SW480 (cell line): ENCODE results near the gene PRSS57.
"Not testable (repeated sequence)": the region's sequence is repeated elsewhere in the genome, so short reads cannot be mapped to it uniquely, and the experiment has no call there.

ENCODE experiments used
- DNase-seq: peaks from one replicate; pipeline ENCODE4 v3.0.0-alpha.2; 2016; ENCODE audit warnings: low spot score

Gene PRSS57

DNA sequence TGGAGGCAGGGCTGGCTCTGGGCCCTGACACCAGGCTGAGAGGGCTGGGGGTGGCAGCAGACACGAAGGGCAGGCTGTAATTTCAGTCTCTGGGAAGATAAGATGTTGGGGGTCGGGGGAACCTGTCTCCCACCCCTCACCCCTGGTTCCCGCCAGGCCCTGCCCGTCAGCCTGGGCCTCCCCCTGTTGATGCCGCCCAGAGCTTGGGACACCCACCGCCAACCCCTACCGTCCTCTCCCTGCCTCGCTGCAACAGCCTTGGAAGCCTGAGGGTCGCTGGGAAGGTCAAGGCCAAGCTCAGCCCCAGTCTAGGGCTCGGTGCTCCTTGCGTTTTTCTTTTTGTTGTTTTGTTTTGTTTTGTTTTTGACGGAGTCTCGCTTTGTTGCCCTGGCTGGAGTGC is 28.0 kb upstream of the PRSS57 start:
- no peak for DNase-seq

DNA sequence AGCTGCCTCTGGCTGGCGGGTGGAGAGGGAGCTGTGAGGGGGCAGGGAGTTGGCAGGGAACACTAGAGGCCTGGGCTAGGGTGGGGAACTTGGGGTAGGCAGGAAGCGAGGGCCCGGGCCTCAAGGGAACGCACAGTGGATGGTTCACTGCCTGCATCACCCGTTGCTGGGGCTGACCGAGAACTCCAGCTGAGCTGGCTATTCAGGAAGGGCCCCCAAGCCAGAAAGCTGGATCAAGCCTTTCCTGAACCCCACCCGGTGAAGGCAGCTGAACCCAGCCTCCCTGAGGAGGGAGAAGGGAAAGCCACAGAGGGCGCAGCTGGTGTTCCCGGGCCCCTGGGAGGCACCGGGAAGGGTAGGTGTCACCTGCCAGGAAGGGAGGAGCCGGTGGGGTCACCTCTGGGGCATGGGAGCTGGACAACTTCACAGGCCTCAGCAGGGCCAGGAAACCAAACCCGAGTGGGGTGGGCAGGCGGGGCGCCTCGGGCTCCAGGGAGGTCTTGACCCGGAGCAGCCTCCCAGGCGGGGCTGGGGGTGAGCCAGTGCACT is 27.4 kb upstream of the PRSS57 start:
- DNase-seq: no peak

DNA sequence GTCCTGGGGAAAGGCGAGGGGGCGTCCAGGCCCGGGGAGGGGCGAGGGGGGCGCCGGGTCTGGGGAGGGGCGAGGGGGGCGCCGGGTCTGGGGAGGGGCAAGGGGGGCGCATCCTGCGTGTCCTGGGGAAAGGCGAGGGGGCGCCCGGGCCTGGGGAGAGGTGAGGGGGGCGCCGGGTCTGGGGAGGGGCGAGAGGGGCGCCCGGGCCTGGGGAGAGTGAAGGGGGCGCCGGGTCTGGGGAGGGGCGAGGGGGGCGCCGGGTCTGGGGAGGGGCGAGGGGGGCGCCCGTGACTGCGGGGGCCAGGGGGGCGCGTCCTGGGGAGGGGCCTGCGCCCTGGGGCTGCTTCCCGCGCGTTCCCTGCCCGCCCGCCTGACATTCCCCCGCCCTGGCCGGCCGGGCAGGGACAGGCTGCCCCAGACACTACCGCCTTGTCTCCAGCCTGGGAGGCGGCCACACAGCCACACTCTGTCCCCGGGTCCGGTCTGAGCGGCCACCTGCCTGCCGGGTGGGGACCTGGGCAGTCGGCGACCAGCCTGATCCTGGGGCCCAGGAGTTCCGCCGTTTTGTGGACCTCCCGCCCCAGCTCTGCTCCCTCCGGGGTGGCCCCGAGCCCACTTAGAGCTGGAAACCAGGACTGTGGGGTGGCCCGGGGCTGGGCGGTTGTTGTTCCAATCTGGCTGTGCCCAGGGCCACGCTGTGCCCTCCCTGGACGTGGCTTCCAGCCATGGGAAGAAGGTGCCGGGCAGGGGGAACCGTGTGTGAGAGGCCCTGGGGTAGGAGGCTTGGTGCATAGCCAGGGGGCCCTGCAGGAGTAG is 25.3 kb upstream of the PRSS57 start:
- DNase-seq: no peak

DNA sequence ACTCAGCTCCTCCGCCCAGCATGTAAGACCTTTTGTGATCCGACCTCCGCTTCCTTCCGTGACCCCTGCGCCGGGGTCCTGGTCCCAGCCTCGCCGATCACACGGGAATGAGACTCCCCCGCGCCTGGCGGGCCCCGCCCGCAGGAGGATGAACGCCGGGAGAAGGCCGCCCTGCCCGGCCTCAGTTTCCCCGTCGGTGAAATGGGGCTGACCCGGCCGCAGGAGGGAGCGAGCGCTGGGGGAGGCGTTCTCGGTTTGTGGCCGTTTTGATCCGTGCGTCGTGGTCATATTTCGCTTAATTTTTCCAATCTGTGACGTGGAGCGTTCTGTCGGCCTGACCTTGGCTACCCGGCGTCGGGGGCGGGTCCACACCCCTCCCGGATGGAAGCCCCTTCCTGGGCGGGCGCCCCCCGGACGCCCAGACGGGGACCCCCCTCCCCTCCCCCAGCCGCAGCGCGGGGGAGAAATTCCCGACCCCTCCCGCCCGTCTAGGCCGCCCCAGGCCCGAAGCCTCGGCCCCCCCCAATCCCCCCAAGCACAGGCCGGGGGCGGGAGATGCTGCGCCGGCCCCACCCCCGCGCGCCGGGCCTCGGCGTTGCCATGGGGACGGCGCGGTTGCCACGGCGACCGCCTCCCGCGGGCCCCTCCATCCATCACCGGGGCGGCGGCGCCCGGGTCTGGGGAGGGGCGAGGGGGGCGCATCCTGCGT is 24.5 kb upstream of the PRSS57 start:
- no peak for DNase-seq

DNA sequence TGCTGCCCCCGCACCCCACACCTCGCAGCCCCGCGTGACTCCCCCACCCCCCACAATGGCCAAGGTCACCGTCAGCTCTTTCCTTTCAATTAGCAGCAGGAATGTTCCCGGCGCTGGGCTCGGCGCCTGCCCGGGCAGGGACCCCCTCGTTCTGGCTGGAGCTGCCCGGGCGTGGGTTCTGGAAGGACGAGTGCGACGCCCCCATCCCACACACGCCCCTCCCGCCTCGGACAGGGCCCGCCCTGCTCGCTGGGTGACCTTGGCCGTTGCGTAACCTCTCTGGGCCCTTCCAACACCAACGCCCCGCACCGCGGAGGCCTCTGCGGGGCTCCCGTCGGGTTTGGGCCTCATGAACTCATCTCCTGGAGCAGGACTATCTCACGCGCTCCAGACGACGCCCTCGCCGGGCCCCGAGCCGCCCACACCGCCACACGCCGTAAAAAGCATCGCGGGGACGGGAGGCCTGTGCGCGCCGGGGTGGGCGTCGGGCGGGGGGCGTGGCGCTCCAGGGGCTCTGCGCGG is 23.8 kb upstream of the PRSS57 start:
- DNase-seq: no peak

DNA sequence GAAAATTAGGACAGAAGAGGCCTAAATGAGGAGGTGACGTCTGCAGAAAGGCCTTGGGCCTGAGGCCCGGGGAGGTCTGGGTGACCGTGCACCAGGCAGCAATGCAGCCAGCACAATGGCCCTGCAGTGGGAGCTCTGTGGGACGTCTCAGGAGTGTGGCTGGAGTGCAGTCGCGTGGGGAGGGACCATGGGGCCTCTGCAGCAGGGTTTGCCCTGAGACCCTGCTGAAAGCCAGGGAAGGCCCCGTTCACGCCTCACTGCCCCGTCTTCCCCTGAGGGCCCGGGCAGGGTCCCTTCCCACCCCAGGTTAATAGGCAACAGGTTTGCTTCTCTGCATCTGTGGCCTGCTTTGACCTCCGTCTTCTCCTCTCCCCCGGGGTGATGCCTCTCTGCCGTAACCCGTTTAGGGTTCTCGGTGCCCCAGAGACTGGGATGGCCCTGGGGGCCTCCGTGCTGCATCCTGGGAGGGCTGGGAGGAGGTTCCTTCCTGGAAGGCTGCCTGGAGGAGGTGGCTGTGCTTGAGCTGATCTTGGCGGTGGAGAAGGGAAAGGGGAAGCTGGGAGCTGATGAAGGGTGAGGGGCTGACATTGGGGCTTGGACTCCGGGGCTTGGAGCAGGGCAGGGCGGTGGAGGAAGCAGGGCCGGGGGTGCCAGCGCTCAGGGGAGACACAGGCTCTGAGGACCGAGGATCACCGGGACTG is 23.1 kb upstream of the PRSS57 start:
- no peak for DNase-seq

DNA sequence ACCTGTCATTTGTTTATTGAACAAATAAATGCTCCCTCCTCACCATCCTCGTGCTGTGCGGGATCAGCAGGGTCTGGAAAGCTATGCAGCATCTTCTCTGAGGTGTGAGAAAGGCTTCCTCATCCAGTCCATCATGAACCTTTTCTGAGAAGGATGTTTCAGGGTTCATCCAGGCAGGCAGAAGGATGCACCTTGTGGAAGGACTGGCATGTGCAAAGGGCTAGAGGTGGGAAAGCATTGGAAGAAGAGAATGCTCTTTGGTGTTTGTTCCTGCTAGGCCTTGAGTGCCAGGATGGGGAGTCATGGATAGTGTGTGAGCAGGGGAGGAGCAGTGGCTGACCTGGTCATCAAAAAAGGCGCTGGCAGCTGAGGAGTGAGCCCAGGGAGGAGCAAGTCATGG is 20.1 kb upstream of the PRSS57 start:
- DNase-seq: no peak

DNA sequence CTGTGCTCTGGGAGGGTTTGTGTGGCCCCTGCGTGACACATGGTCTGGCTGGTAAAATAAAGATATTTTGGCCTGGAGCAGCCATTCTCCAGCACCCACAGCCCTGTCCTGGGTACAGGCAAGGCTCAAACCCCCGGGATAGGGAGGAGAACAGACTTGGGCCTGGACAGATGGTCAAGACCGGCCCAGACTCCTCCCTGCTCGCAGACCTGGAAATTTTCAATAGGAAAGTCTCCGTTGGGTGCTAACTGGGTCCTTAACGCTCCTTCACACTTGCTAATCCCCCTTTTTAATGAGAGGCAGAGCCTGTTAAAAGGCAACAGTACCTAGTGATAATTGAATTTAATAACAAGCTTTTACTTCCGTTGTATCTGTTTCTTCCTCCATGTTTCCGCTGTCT is 16.0 kb upstream of the PRSS57 start:
- no peak for DNase-seq

DNA sequence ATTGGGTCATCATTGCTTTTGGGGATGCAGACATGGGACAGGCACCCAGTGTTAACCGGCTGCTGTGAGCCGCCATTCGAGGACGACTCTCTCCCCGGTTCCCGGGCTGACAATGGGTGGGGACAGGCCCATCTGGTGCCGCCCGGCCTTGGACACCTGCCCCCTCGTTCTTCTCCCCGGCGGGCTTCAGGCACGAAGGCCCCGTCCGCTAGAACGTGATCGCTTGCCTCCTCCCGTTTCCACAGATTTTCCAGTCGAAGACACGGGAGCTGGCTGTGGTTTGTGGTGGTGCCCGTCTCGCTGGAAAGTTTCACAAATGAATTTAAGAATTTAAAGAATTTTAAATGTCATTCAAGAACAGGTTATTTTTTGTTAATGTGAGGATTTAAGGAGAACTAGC is 15.5 kb upstream of the PRSS57 start:
- DNase-seq: no peak

DNA sequence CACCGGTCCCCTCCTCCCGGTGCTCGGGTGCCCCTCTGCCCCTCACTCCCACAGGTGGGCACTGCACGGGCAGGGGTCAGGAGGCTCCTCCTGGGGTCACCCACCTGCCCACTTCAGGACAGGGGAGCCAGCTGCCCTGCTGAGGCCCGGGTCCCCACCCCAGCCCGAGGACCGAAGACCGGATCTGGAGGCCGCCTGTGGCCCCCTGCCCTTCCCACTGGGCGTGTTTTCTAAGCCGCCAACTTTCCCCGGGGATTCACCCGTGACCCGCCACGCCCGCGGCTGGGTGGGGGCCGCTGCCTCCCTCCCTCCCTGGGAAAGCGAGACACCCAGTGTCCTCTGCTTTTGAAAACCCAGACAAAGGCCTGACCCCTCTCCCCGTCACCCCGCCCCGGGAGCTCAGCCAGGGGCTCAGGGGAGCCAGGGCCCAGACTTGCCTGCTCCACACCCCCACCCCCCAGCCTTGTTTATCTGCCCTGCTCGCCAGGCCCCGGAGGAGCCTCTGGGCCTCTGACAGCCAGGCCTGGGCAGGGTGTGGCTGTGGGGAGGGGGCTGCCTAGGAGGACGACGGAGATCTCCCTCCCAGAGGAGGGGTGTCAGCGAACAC is 14.8 kb upstream of the PRSS57 start:
- DNase-seq: no peak

DNA sequence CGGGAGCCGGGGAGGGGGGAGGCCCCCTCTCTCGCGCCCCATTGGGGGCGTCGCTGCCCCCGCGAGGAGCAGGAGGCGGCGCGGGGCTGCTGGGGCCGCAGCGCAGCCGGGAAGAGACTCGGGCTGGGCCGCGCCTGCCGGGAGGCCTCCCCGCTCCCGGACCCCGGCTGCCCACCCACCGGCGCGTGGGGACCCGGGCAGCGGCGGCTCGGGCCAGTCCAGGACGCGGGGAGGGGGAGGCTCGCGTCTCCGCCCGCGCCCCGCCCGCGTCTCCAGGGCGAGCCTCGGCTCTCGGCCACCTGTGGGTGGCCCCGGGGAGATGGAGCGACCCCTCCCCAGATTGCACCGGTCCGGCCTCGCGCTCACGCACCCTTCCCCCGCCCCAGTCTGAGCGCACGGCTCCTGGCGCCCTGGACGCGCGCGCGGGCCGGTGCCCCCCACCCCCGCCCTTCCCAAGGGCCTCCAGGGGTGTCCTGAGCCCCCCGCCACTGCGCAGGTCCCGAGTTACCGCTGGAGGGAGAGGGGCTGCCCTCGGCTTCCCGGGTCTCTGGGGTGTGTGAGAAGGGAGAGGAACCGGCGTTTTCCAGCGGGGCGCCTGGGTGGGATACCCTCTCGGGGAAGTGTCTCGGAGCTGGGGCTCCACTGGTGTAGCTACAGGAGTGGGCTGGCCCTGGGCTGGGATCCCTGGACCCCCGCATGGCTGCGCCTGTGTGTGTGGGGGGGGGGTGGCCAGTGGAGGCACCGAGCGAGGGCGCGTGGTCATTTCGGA is 14.1 kb upstream of the PRSS57 start:
- DNase-seq: no peak

DNA sequence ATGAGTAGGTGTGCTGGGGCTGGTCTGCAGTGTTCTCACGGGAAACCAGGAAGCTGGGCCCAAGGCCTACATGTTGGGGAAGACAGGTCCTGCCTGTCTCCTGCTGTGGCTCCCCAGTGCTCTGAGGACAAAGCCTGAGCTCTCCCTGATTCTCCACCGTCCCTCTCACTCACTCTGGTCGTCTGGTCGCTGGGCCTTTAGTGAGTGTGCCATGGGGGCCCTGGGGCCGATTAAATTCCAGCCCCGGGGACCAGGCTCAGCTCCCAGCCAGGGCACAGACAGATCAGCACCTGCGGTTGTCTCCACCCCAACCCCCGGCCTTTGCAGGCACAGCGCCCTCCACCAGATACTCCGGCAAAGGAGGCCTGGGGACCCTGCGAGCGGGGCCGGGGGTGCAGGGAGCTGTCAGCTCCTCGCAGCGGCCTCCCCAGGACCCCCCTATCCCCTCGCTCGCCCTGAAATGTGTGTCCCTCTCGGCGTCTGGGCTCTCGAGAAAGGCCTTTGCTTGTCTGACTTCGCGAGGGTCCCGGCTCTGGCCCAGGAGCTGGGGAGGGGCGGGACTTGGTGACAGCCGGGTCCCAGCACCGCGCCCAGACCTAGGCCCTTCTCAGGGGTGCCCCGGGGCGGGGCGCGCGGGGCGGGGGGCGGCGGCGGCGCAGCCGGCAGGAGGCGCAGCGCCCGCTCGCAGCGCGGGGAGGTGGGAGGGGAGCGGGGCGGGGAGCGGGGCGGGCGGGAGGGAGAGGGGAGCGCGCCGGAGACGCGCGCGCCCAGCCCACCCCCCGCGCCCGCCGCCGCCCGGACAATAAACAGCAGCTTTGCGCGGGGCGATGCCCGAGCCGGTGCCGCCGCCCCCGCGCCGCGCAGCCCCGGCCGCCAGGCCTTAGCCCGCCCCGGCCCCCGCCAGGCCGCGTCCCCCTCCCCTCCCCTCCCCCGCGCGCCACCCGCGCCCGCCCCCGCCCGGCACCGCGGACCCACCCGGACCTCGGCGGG is 13.2 kb upstream of the PRSS57 start, which contains the start of gene PALM:
PALM (plus strand) TSS at position 782 of the 990 bp plus-strand sequence. CDS start 212 bp downstream, outside the sequence.
- no peak for DNase-seq

DNA sequence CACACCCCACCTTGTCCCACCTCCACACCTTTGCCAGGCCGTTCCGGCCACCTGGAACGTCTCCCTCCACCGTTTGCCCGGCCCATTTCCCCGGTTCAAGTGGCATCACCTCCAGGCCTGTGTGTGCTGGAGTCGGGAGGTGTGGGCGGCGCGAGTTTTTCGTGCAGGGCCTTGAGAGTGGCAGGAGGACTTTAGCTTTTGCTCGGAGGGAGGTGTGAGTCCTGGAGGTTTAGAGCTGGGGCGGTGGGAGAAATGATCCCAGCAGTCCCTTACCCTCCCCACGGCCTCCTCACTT is 9.1 kb upstream of the PRSS57 start:
- DNase-seq: no peak

DNA sequence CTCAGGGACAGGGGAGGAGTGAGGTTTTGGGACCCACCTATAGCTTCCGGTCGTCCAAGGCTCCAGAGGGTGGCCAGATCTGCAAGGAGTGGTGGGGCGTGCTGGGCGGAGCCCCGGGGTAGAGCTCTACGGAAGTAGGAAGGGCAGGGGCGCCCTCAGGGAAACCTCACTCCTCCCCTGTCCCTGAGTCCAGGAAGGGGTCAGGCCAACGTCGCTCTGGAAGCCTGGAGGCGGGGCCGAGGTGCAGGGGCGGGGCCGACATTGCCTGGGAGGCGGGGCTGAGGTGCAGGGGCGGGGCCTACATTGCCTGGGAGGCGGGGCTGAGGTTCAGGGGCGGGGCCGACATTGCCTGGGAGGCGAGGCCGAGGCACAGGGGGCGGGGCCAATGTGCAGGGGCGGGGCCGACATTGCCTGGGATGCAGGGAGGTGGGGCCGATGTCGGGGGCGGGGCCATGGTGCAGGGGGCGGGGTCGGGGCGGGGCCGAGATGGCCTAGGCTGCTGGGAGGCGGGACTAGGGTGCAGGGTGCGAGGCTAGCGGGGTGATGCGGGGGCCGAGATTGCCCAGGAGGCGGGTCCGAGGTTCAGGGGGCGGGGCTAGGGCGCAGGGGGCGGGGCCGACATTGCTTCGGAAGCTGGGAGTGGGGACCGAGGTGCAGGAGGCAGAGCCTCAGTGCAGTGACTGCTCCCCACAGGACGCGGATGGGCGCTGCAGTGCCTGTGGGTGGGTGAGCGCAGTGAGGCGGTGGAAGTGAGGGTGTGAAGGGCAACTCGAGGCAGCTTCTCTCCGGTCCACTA is 8.6 kb upstream of the PRSS57 start:
- DNase-seq: peak; percentile 50

DNA sequence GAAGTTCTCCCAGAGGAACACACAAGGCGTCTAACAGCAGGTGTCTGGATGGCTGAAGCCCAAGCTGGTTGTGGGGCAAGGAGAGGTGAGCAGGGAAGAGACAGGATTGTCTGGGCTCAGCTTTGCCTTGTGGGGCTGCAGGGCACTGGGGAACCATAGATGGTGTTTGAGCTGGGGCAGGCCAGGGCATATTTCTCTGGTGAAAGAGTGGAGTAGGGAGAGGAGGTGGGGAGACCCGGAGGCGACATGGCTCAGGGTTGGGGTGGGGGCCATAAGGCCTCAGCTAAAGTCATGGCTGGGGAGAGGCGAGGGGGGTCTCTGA is 8.0 kb upstream of the PRSS57 start:
- no peak for DNase-seq

DNA sequence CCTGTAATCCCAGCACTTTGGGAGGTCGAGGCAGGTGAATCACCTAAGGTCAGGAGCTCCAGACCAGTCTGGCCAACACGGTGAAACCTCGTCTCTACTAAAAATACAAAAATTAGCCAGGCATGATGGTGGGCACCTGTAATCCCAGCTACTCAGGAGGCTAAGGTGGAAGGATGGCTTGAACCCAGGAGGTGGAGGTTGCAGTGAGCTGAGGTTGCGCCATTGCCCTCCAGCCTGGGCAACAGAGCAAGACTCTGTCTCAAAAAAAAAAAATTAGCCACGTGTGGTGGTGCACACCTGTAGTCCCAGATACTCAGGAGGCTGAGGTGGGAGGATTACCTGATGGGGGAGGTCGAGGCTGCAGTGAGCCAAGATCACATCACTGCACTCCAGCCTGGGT is 7.6 kb upstream of the PRSS57 start:
- DNase-seq: not testable (repeated sequence)

DNA sequence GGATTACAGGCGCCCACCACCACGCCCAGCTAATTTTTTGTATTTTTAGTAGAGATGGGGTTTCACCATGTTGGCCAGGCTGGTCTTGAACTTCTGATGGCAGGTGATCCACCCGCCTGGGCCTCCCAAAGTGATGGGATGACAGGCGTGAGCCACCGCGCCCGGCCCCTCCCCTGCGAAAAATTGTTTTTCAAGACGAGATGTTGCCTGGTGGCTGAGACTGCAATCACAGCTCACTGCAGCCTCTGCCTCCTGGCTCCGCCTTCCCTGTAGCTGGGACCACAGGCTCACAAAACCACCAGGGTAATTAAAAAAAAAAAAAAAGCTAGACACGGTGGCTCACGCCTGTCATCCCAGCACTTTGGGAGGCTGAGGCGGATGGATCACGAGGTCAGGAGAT is 4.6 kb upstream of the PRSS57 start:
- DNase-seq: not testable (repeated sequence)

DNA sequence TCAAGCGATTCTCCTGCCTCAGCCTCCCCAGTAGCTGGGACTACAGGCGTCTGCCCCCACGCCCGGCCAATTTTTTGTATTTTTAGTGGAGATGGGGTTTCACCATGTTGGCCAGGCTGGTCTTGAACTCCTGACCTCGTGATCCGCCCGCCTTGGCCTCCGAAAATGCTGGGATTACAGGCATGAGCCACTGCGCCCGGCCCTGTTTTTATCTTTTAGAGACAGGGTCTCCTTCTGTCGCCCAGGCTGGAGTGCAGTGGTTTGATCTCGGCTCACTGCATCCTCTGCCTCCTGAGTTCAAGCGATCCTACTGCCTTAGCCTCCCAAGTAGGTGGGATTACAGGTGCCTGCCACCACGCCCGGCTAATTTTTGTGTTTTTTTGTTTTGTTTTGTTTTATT is 3.3 kb upstream of the PRSS57 start:
- not testable (repeated sequence) for DNase-seq
